Naive B cell (primary cell): ENCODE results near the gene SYNJ1. TPM values are rescaled to one million over a fixed set of nuclear protein-coding genes. Genes with fewer than 3 reads are reported as not detected.
A peak's percentile ranks its signal among the peaks of the same experiment; 100 is the strongest.
"Not testable (repeated sequence)": the region's sequence is repeated elsewhere in the genome, so short reads cannot be mapped to it uniquely, and the experiment has no call there.

Experiments used
- ATAC-seq, 2 donors: fragments of 150-1000 bp; cut with Tn5 transposase; 2 replicates each; pipeline ENCODE4 v1.10.0; 2021; ENCODE audit warnings: low read depth in 2 of 2, mild to moderate bottlenecking in 2 of 2, moderate library complexity in 2 of 2
- DNase-seq: peaks from one replicate; pipeline ENCODE4 v3.0.0; 2022
- H3K27ac Mint-ChIP-seq, 6 donors: one replicate each; pipeline ENCODE4 v1.8.0; 2020 to 2022; ENCODE audit warnings: mild to moderate bottlenecking in 6 of 6, mixed read lengths in 6 of 6, moderate library complexity in 5 of 6, inconsistent platforms in 2 of 6
- H3K27me3 Mint-ChIP-seq, 3 donors: one replicate each; pipeline ENCODE4 v1.8.0; 2021 to 2022; ENCODE audit warnings: mixed read lengths in 3 of 3, mild to moderate bottlenecking in 1 of 3
- H3K36me3 Mint-ChIP-seq, 2 donors: one replicate each; pipeline ENCODE4 v1.8.0; 2020 to 2022; ENCODE audit warnings: mixed read lengths in 2 of 2, inconsistent platforms in 1 of 2, mild to moderate bottlenecking in 1 of 2
- H3K4me1 Mint-ChIP-seq, 3 donors: one replicate each; pipeline ENCODE4 v1.8.0; 2020 to 2022; ENCODE audit warnings: mixed read lengths in 3 of 3, inconsistent platforms in 1 of 3, mild to moderate bottlenecking in 1 of 3, moderate library complexity in 1 of 3
- H3K4me3 Mint-ChIP-seq, 8 donors: one replicate each; pipeline ENCODE4 v1.8.0; 2020 to 2022; ENCODE audit warnings: mild to moderate bottlenecking in 8 of 8, mixed read lengths in 8 of 8, moderate library complexity in 8 of 8, inconsistent platforms in 2 of 8
- H3K9me3 Mint-ChIP-seq, 7 donors: one replicate each; pipeline ENCODE4 v1.8.0; 2020 to 2022; ENCODE audit warnings: mixed read lengths in 7 of 7, mild to moderate bottlenecking in 5 of 7, inconsistent platforms in 2 of 7, moderate library complexity in 1 of 7
- polyA plus RNA-seq, 6 donors: library from polyadenylated mRNA; unstranded; fragments of 300-500 nt; fragmentation: Illumina TruSeq; gene quantifications; one replicate each; pipeline ENCODE4 v1.2.3, GENCODE V29; 2021; ENCODE audit warnings: low read depth in 6 of 6

SYNJ1 gene
- polyA plus RNA-seq, 6 donors from 2014 or later = 1.2 to 1.9 (median 1.6) TPM; not detected in 1

- ATAC-seq = no peak
- DNase-seq = no peak
- no peak overlapping the region for H3K27ac Mint-ChIP-seq
- H3K4me3 Mint-ChIP-seq = no peak overlapping the region
- peaks cover 0 to 2% (median 0%) of the 10 kb centered on the region in 7 donors for H3K9me3 Mint-ChIP-seq
- H3K36me3 Mint-ChIP-seq = peaks cover 15 to 33% of the 10 kb centered on the region in 2 donors
- H3K4me1 Mint-ChIP-seq = peaks cover 0 to 12% (median 8%) of the 10 kb centered on the region in 3 donors
- H3K27me3 Mint-ChIP-seq = peaks cover 45 to 78% (median 74%) of the 10 kb centered on the region in 3 donors
Observed at GRCh38 chr21:32702702-32703101, 25.1 kb downstream of the SYNJ1 start.

GRCh38 chr21:32698971-32699693 is 28.7 kb downstream of the SYNJ1 start:
- H3K9me3 Mint-ChIP-seq = no peaks in the 10 kb centered on the region
- H3K4me3 Mint-ChIP-seq = no peak overlapping the region
- H3K27ac Mint-ChIP-seq = no peak overlapping the region
- ATAC-seq (no peak), DNase-seq (no peak)
- peaks cover 0 to 7% (median 3%) of the 10 kb centered on the region in 3 donors for H3K4me1 Mint-ChIP-seq
- H3K27me3 Mint-ChIP-seq = peaks cover 25 to 48% (median 43%) of the 10 kb centered on the region in 3 donors
- H3K36me3 Mint-ChIP-seq = peaks cover 9 to 29% of the 10 kb centered on the region in 2 donors

DNA sequence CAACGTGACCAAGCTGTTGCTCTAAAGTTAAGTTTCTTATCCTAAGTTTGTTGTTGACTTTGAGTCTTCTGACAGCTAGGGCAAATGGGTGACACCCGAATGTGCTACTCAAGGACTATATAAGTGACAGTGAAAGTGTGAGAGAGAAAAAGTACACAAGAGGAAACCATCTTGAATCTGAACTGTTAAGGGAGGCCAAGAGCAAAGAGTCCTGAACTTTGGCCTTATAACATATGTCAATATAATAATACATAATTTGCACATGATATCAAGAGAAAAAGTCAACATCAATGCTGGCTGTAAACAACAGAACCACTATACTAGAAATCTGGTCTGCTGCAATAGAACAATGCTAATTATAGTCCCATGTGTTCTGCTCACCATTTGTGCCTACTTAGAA is 29.5 kb downstream of the SYNJ1 start:
- Mint-ChIP-seq H3K27ac (no peak overlapping the region), H3K27me3 (peaks cover 19 to 44% (median 39%) of the 10 kb centered on the region in 3 donors), H3K9me3 (no peaks in the 10 kb centered on the region), H3K4me3 (no peak overlapping the region), H3K36me3 (peaks cover 8 to 27% of the 10 kb centered on the region in 2 donors), H3K4me1 (peaks cover 0 to 5% (median 3%) of the 10 kb centered on the region in 3 donors)
- DNase-seq = no peak
- no peak for ATAC-seq

- Mint-ChIP-seq H3K36me3 (peaks cover 8 to 14% of the 10 kb centered on the region in 2 donors), H3K27me3 (peaks cover 8 to 20% (median 15%) of the 10 kb centered on the region in 3 donors)
- not testable (repeated sequence) for H3K9me3 Mint-ChIP-seq, ATAC-seq, H3K4me1 Mint-ChIP-seq, H3K4me3 Mint-ChIP-seq, DNase-seq, H3K27ac Mint-ChIP-seq
Observed at GRCh38 chr21:32695482-32695881, 32.3 kb downstream of the SYNJ1 start.

DNA sequence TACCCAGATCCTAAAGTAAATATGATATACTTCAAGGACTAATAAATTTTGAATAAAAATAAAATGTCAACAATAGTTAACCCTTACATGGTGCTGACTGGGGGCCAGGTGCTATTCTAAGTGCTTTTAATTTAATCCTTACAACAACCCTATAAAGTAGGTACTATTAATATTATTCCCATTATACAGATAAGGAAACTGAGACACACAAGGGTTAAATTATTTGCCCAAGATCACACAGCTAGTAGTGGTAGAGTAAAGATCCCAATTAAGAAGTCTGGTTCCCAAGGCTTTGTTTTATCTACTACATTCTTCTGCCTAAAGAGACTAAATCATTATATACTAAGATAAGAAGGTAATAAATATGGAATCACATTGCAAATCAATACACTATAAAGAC is 34.2 kb downstream of the SYNJ1 start:
- no peak for DNase-seq
- ATAC-seq = no peak
- no peak overlapping the region for H3K4me3 Mint-ChIP-seq
- H3K9me3 Mint-ChIP-seq = no peaks in the 10 kb centered on the region
- peaks cover 6 to 8% of the 10 kb centered on the region in 2 donors for H3K36me3 Mint-ChIP-seq
- peaks cover 0 to 5% (median 3%) of the 10 kb centered on the region in 3 donors for H3K4me1 Mint-ChIP-seq
- peaks cover 8 to 13% (median 9%) of the 10 kb centered on the region in 3 donors for H3K27me3 Mint-ChIP-seq
- H3K27ac Mint-ChIP-seq = no peak overlapping the region

GRCh38 chr21:32690085-32690484 is 37.7 kb downstream of the SYNJ1 start:
- Mint-ChIP-seq H3K4me3 (no peak overlapping the region), H3K27ac (no peak overlapping the region), H3K27me3 (peaks cover 0 to 6% (median 0%) of the 10 kb centered on the region in 3 donors), H3K36me3 (no peaks in the 10 kb centered on the region), H3K9me3 (no peaks in the 10 kb centered on the region), H3K4me1 (no peaks in the 10 kb centered on the region)
- DNase-seq = no peak
- ATAC-seq = no peak

GRCh38 chr21:32687643-32688345 is 40.0 kb downstream of the SYNJ1 start:
- no peaks in the 10 kb centered on the region for H3K36me3 Mint-ChIP-seq
- H3K27ac Mint-ChIP-seq = no peak overlapping the region
- peaks cover 0 to 6% (median 0%) of the 10 kb centered on the region in 3 donors for H3K27me3 Mint-ChIP-seq
- no peaks in the 10 kb centered on the region for H3K4me1 Mint-ChIP-seq
- H3K4me3 Mint-ChIP-seq = no peak overlapping the region
- peak; percentile 22 for DNase-seq
- H3K9me3 Mint-ChIP-seq = no peaks in the 10 kb centered on the region
- no peak for ATAC-seq

- H3K4me1 Mint-ChIP-seq = no peaks in the 10 kb centered on the region
- no peak for ATAC-seq
- no peak overlapping the region for H3K4me3 Mint-ChIP-seq
- no peak for DNase-seq
- H3K36me3 Mint-ChIP-seq = peaks cover 0 to 4% of the 10 kb centered on the region in 2 donors
- no peaks in the 10 kb centered on the region for H3K27me3 Mint-ChIP-seq
- no peak overlapping the region for H3K27ac Mint-ChIP-seq
- no peaks in the 10 kb centered on the region for H3K9me3 Mint-ChIP-seq
Observed at GRCh38 chr21:32682696-32683474, 44.9 kb downstream of the SYNJ1 start.

DNA sequence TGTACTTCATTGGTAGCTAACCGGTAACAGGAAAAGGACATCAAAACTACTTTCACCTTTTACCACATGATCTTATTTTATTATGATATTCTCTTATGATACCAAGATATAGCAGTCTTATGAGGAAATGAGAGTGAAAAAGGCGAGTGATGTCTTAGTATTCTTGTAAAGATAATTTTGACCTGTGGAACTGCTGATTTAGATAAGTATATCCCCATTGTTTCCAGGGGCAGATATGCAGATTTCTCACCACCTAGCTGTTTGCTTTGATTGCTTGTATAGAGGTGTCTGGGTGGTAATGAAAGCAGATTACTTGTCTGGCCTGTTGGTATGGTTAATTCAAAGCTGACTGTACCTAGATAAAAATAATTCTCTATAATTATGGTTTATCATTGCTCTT is 53.1 kb downstream of the SYNJ1 start:
- no peaks in the 10 kb centered on the region for H3K27me3 Mint-ChIP-seq
- H3K27ac Mint-ChIP-seq = peak overlapping the region in 1 of 6 donors; percentile 3
- peaks cover 0 to 4% (median 0%) of the 10 kb centered on the region in 7 donors for H3K9me3 Mint-ChIP-seq
- H3K4me1 Mint-ChIP-seq = no peaks in the 10 kb centered on the region
- DNase-seq (no peak), ATAC-seq (no peak)
- peaks cover 11 to 25% of the 10 kb centered on the region in 2 donors for H3K36me3 Mint-ChIP-seq
- H3K4me3 Mint-ChIP-seq = no peak overlapping the region

DNA sequence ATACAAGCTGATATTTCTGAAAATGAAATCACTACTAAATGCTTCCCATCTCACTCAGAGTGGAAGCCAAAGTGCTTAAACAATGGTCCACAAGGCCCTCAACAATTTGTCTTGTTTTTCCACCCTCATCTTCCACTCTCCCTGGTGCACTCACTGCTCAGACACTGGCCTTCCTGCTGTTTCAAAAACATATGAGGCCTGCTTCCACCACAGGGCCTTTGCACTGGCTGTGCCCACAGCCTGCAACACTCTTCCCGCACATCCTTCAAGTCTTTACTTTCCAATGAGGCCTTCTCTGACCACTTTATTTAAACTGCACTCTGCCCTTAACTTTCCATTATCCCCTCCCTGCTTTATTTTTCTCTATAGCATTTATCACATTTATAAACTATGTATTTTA is 53.8 kb downstream of the SYNJ1 start:
- H3K27ac Mint-ChIP-seq = no peak overlapping the region
- peaks cover 11 to 24% of the 10 kb centered on the region in 2 donors for H3K36me3 Mint-ChIP-seq
- ATAC-seq (no peak), DNase-seq (no peak)
- no peaks in the 10 kb centered on the region for H3K4me1 Mint-ChIP-seq
- H3K27me3 Mint-ChIP-seq = no peaks in the 10 kb centered on the region
- H3K4me3 Mint-ChIP-seq = no peak overlapping the region
- peaks cover 0 to 4% (median 0%) of the 10 kb centered on the region in 7 donors for H3K9me3 Mint-ChIP-seq

DNA sequence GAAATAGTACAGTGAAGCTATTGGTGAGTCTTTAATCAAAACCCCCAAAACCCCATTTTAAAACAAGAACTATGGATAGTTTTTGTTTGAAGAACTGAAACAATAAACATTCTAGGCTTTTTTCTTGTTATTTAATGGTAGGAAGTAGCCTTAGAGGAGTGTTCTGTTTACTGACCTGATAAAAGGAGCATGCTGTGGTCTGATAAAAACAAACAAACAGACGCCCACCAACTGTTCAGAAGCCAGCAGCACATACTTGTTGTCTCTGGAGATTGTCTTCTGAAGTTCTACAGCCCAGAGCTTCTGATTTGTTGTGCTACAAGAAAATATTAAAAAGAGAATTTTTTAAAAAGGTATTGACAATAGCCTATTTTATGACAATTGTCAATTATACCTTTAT is 61.6 kb downstream of the SYNJ1 start:
- Mint-ChIP-seq H3K4me1 (no peaks in the 10 kb centered on the region), H3K4me3 (no peak overlapping the region), H3K27me3 (no peaks in the 10 kb centered on the region), H3K36me3 (peaks cover 49 to 53% of the 10 kb centered on the region in 2 donors), H3K27ac (no peak overlapping the region), H3K9me3 (peaks cover 8 to 49% (median 39%) of the 10 kb centered on the region in 7 donors)
- no peak for DNase-seq
- ATAC-seq = no peak

GRCh38 chr21:32664095-32664494 is 63.7 kb downstream of the SYNJ1 start:
- ATAC-seq, H3K4me1 Mint-ChIP-seq, DNase-seq, H3K27ac Mint-ChIP-seq, H3K27me3 Mint-ChIP-seq, H3K4me3 Mint-ChIP-seq: not testable (repeated sequence)
- H3K9me3 Mint-ChIP-seq = peaks cover 8 to 57% (median 42%) of the 10 kb centered on the region in 7 donors
- H3K36me3 Mint-ChIP-seq = peaks cover 49 to 51% of the 10 kb centered on the region in 2 donors

GRCh38 chr21:32661981-32662380 is 65.8 kb downstream of the SYNJ1 start:
- not testable (repeated sequence) for H3K27ac Mint-ChIP-seq, H3K4me3 Mint-ChIP-seq, H3K4me1 Mint-ChIP-seq

More at GRCh38 chr21:32661981-32662380, 65.8 kb downstream of the SYNJ1 start:
- Mint-ChIP-seq H3K36me3 (peaks cover 56 to 61% of the 10 kb centered on the region in 2 donors), H3K9me3 (peaks cover 8 to 64% (median 49%) of the 10 kb centered on the region in 7 donors)
- H3K27me3 Mint-ChIP-seq, DNase-seq, ATAC-seq: not testable (repeated sequence)
